Bronchial epithelial cell (primary cell): Measurements from ENCODE around the gene TOMM22. TPM values are rescaled to one million over a fixed set of nuclear protein-coding genes. Genes with fewer than 3 reads are reported as not detected.

ENCODE experiments used
- DNase-seq: peaks from one replicate; pipeline ENCODE4 v3.0.0-alpha.2; 2010; ENCODE audit warnings: low read depth
- FAIRE-seq: peaks from 2 replicates; lab custom pipeline; 2011; peaks lifted over from hg19 to GRCh38; lab: Jason Lieb, UNC
- H3K27me3 ChIP-seq: 2 replicates; pipeline ENCODE4 v1.5.1; 2011; ENCODE audit warnings: low read length; ENCODE audit not compliant: control insufficient read depth, insufficient read depth
- H3K36me3 ChIP-seq: 2 replicates; pipeline ENCODE4 v1.5.1; 2011; ENCODE audit warnings: low read length; ENCODE audit not compliant: control insufficient read depth, insufficient read depth
- H3K4me3 ChIP-seq: 2 replicates; pipeline ENCODE4 v1.5.1; 2011; ENCODE audit warnings: mild to moderate bottlenecking, low read depth, low read length, control low read depth
- CTCF ChIP-seq: IDR thresholded peaks from 2 replicates; pipeline ENCODE4 v1.5.1; 2011; ENCODE audit warnings: mild to moderate bottlenecking, moderate library complexity, low read length, control low read depth, inconsistent platforms; ENCODE audit not compliant: insufficient read depth, severe bottlenecking
- total RNA-seq: library from RNA; depleted of rRNA; stranded (reverse); fragments of >200 nt; gene quantifications from 2 replicates; pipeline ENCODE4 v1.2.1, GENCODE V29; 2014

Gene TOMM22
- total RNA-seq, 1 donor from 2014 or later = 70.0 TPM

GRCh38 chr22:38700789-38701628, 19.3 kb downstream of the TOMM22 start, which contains the start of gene JOSD1:
Gene JOSD1, minus strand, starts transcription at chr22:38700943. Its CDS starts 956 bp downstream, at chr22:38699987.
- TF ChIP-seq CTCF = no peak
- FAIRE-seq = no peak
- Histone ChIP-seq H3K4me3 (peak within 1 kb of the TSS; percentile 85), H3K27me3 (no peaks in the 10 kb centered on the region), H3K36me3 (no peaks in the 10 kb centered on the region)
- peak; percentile 77 for DNase-seq

- H3K4me3 ChIP-seq = peak overlapping the region; percentile 7
- no peaks in the 10 kb centered on the region for H3K27me3 ChIP-seq
- H3K36me3 ChIP-seq = peaks cover 3% of the 10 kb centered on the region
- DNase-seq (no peak), FAIRE-seq (no peak)
- no peak for TF ChIP-seq CTCF
These were observed 23.0 kb downstream of the TOMM22 start for GRCh38 chr22:38704654-38705234.

- FAIRE-seq = peak; percentile 97
- H3K27me3 ChIP-seq = no peaks in the 10 kb centered on the region
- H3K4me3 ChIP-seq = peak within 1 kb of the TSS; percentile 92
- no peak for TF ChIP-seq CTCF
- DNase-seq = peak; percentile 100
- peaks cover 5% of the 10 kb centered on the region for H3K36me3 ChIP-seq
These were observed 23.7 kb downstream of the TOMM22 start, which contains the start of gene GTPBP1 for GRCh38 chr22:38705235-38706100. Gene GTPBP1, plus strand, starts transcription at chr22:38705944. Its CDS starts 12 bp downstream, at chr22:38705956.

- Histone ChIP-seq H3K4me3 (peak overlapping the region; percentile 92), H3K36me3 (peaks cover 5% of the 10 kb centered on the region), H3K27me3 (no peaks in the 10 kb centered on the region)
- DNase-seq (no peak), FAIRE-seq (no peak)
- no peak for TF ChIP-seq CTCF
These were observed 24.5 kb downstream of the TOMM22 start for GRCh38 chr22:38706101-38706900.

- H3K27me3 ChIP-seq = no peaks in the 10 kb centered on the region
- FAIRE-seq = no peak
- no peak for TF ChIP-seq CTCF
These were observed 25.1 kb downstream of the TOMM22 start for GRCh38 chr22:38706901-38707195.

More at GRCh38 chr22:38706901-38707195, 25.1 kb downstream of the TOMM22 start:
- Histone ChIP-seq H3K4me3 (peak overlapping the region; percentile 92), H3K36me3 (peaks cover 5% of the 10 kb centered on the region)
- peak; percentile 47 for DNase-seq
